T-cell (primary cell): ENCODE measurements around the gene ARHGEF6. TPM values are rescaled to one million over a fixed set of nuclear protein-coding genes. Genes with fewer than 3 reads are reported as not detected.
"Not testable (repeated sequence)": the region's sequence is repeated elsewhere in the genome, so short reads cannot be mapped to it uniquely, and the experiment has no call there.

Experiments
- ATAC-seq, 4 experiments: fragments of 200-7000 bp in 3 of 4; fragments of 150-1000 bp in 1 of 4; cut with Tn5 transposase; replicated peaks in 1 of 4; 1 replicate in 3 of 4; 2 replicates in 1 of 4; pipeline ENCODE4 v1.10.0; 2021; ENCODE audit warnings: moderate library complexity in 3 of 4, mild to moderate bottlenecking in 2 of 4, moderate number of reproducible peaks in 1 of 4
- CTCF ChIA-PET, 2 donors: fragments of 300-600 bp; sonication (Branson Sonifier 250); formaldehyde crosslinking; loops; one replicate each; lab custom pipeline; 2022; ENCODE audit warnings: antibody characterized with exemption in 2 of 2; lab: Charles Lee
- POLR2A ChIA-PET, 2 donors: fragments of 300-600 bp; sonication (Branson Sonifier 250); formaldehyde crosslinking; loops; one replicate each; lab custom pipeline; 2022; ENCODE audit warnings: antibody characterized with exemption in 2 of 2; lab: Charles Lee
- DNase-seq, 35 experiments: peaks; one replicate each; pipeline versions ENCODE4 v3.0.0 to v3.0.0-alpha.2; 2013 to 2023
- H3K27ac ChIP-seq: one replicate; pipeline ENCODE4 v1.5.1; 2013; ENCODE audit warnings: low read length
- H3K27me3 ChIP-seq, 2 experiments: replicated peaks in 1 of 2; 1 replicate in 1 of 2; 2 replicates in 1 of 2; pipeline versions ENCODE4 v1.6.1 to v1.7.0; 2013; ENCODE audit warnings: low read length in 1 of 2, mixed read lengths in 1 of 2; ENCODE audit not compliant: control insufficient read depth in 2 of 2, insufficient read depth in 2 of 2; ENCODE audit errors: extremely low read depth in 1 of 2
- H3K36me3 ChIP-seq, 2 donors: 1 replicate in 1 of 2; 2 replicates in 1 of 2; pipeline versions ENCODE4 v1.6.1 to v1.7.0; 2013; ENCODE audit warnings: low read length in 1 of 2; ENCODE audit not compliant: control insufficient read depth in 2 of 2, insufficient read depth in 1 of 2; ENCODE audit errors: extremely low read depth in 1 of 2
- H3K4me1 ChIP-seq, 2 experiments: 1 replicate in 1 of 2; 2 replicates in 1 of 2; pipeline versions ENCODE4 v1.6.1 to v1.7.0; 2013; ENCODE audit warnings: low read length in 2 of 2, mixed read lengths in 1 of 2; ENCODE audit not compliant: insufficient read depth in 2 of 2, control insufficient read depth in 1 of 2; ENCODE audit errors: extremely low read depth in 1 of 2
- H3K4me3 ChIP-seq, 2 donors: 1 replicate in 1 of 2; 2 replicates in 1 of 2; pipeline versions ENCODE4 v1.5.1 to v1.7.0; 2013; ENCODE audit warnings: mild to moderate bottlenecking in 2 of 2, low read length in 1 of 2, moderate library complexity in 1 of 2; ENCODE audit not compliant: control insufficient read depth in 1 of 2; ENCODE audit errors: extremely low read depth in 1 of 2
- H3K9me3 ChIP-seq: 2 replicates; pipeline ENCODE4 v1.7.0; 2013
- H3K27ac Mint-ChIP-seq, 2 donors: one replicate each; pipeline ENCODE4 v1.8.0; 2020 to 2021; ENCODE audit warnings: mild to moderate bottlenecking in 2 of 2, mixed read lengths in 2 of 2
- H3K27me3 Mint-ChIP-seq, 2 donors: one replicate each; pipeline ENCODE4 v1.8.0; 2021 to 2022; ENCODE audit warnings: mixed read lengths in 2 of 2
- H3K36me3 Mint-ChIP-seq: one replicate; pipeline ENCODE4 v1.8.0; 2021; ENCODE audit warnings: mixed read lengths
- H3K4me1 Mint-ChIP-seq, 3 donors: one replicate each; pipeline ENCODE4 v1.8.0; 2020 to 2022; ENCODE audit warnings: mixed read lengths in 3 of 3, mild to moderate bottlenecking in 1 of 3
- H3K4me3 Mint-ChIP-seq, 3 donors: one replicate each; pipeline ENCODE4 v1.8.0; 2020 to 2022; ENCODE audit warnings: mild to moderate bottlenecking in 3 of 3, mixed read lengths in 3 of 3, moderate library complexity in 3 of 3
- H3K9me3 Mint-ChIP-seq, 3 donors: one replicate each; pipeline ENCODE4 v1.8.0; 2020 to 2022; ENCODE audit warnings: mixed read lengths in 3 of 3
- WGBS: methylation state at CpG from one replicate; pipeline ENCODE4 v1.1.5; 2013; ENCODE audit warnings: missing lambda C conversion rate; ENCODE audit not compliant: insufficient coverage; 5-methylcytosine and 5-hydroxymethylcytosine counted together
- total RNA-seq, 35 experiments: library from RNA in 6 of 35; stranded (reverse) in 6 of 35; fragments of 120-200 nt in 1 of 35; gene quantifications; one replicate each; pipeline versions ENCODE4 v1.2.1 to v1.2.4 and lab custom pipeline; 2013 to 2026

ARHGEF6 gene
- total RNA-seq, 5 donors from 2014 or later (not counting 1 experiment from before 2014, with no cell fraction given), result 63.4 to 79.9 (median 72.9) TPM

DNA sequence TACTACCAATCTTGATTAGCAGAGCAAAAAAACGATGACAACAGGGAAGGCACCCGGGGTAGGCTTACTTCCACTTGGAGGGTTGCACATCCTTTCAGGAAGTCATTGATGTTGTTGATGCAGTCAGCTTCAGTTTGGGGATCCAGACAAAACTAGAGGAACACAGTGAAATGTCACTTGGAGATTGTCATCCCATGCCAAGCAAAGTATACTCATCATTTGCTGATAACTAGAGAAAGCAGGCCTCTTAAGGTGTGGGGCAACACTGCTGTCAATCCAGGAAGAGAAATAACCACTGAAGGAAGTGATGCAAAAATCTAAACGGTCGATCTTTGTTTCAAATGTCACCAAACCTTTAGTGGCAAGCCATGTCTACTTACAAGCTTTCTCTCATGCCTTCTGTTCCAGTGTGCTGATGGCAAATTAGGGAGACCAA is 1.4 kb downstream of the ARHGEF6 start:
- peaks cover 20 to 22% of the 10 kb centered on the region in 2 experiments for H3K4me1 ChIP-seq
- H3K36me3 ChIP-seq, result no peaks in the 10 kb centered on the region
- POLR2A ChIA-PET, result interaction anchor here in 1 of 2 donors (1.3 kb wide), 2 partner anchors 93 to 101 kb away, joined by 3 to 5 read pairs; partner anchors contain the start of gene RBMX
- ATAC-seq, result peak; percentile 64 to 74 (median 71)
- peak overlapping the region; percentile 87 to 93 (median 93) for H3K4me3 Mint-ChIP-seq
- H3K27ac Mint-ChIP-seq, result peak overlapping the region; percentile 90 to 98
- WGBS, result no CpG with 5 or more reads among the region's 4 CpGs
- peaks cover 0 to 10% of the 10 kb centered on the region in 2 donors for H3K27me3 Mint-ChIP-seq
- CTCF ChIA-PET, result interaction anchor here in 1 of 2 donors (0.6 to 1.3 kb wide), 3 partner anchors 26 to 144 kb away, joined by 3 read pairs; no protein-coding TSS in a partner anchor
- H3K27me3 ChIP-seq, result no peaks in the 10 kb centered on the region
- H3K9me3 ChIP-seq, result no peaks in the 10 kb centered on the region
- no peaks in the 10 kb centered on the region for H3K9me3 Mint-ChIP-seq
- DNase-seq, result peak in 5 of 35 experiments; percentile 1 to 58 (median 14)
- peak overlapping the region; percentile 55 to 60 for H3K4me3 ChIP-seq
- peaks cover 10% of the 10 kb centered on the region for H3K36me3 Mint-ChIP-seq
- H3K27ac ChIP-seq, result peak overlapping the region; percentile 83
- H3K4me1 Mint-ChIP-seq, result peaks cover 68 to 80% (median 71%) of the 10 kb centered on the region in 3 donors

DNA sequence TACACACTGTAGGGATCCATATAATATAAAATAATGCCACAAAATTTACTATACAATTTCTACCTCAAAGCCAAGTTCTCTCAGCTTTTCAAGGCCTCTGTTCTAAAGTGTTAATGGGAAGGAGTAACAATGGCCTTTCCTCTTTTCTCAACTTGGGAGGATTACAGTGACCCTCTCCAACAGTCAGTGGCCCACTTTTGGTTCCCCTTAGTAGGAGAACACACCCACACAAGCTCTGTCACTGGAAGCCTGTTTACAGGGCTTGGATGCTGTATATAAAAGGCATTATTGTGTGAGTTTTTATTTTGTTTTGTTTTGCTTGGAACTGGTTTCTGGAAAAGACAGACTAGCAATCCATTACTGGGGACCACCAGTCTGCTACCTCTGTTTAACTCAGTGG is 1.8 kb downstream of the ARHGEF6 start:
- H3K4me3 Mint-ChIP-seq, result peak overlapping the region; percentile 87 to 93 (median 93)
- H3K36me3 Mint-ChIP-seq, result peaks cover 10% of the 10 kb centered on the region
- H3K27ac Mint-ChIP-seq, result peak overlapping the region; percentile 90 to 98
- no peaks in the 10 kb centered on the region for H3K36me3 ChIP-seq
- H3K27me3 Mint-ChIP-seq, result peaks cover 0 to 10% of the 10 kb centered on the region in 2 donors
- peak overlapping the region in 1 of 2 donors; percentile 55 for H3K4me3 ChIP-seq
- H3K4me1 Mint-ChIP-seq, result peaks cover 63 to 76% (median 67%) of the 10 kb centered on the region in 3 donors
- CTCF ChIA-PET, result interaction anchor here (0.5 to 1.3 kb wide), 4 partner anchors 26 to 144 kb away, joined by 3 to 5 read pairs (median 3); no protein-coding TSS in a partner anchor
- H3K27me3 ChIP-seq, result no peaks in the 10 kb centered on the region
- H3K4me1 ChIP-seq, result peaks cover 18 to 21% of the 10 kb centered on the region in 2 experiments
- ATAC-seq, result peak in 1 of 4 experiments; percentile 4
- H3K27ac ChIP-seq, result peak overlapping the region; percentile 83
- DNase-seq, result no peak
- H3K9me3 ChIP-seq, result no peaks in the 10 kb centered on the region
- POLR2A ChIA-PET, result interaction anchor here (0.6 to 1.3 kb wide), 2 partner anchors 23 to 102 kb away, joined by 3 to 5 read pairs; partner anchors contain the start of gene RBMX (in 1 of the 2)
- H3K9me3 Mint-ChIP-seq, result no peaks in the 10 kb centered on the region

DNA sequence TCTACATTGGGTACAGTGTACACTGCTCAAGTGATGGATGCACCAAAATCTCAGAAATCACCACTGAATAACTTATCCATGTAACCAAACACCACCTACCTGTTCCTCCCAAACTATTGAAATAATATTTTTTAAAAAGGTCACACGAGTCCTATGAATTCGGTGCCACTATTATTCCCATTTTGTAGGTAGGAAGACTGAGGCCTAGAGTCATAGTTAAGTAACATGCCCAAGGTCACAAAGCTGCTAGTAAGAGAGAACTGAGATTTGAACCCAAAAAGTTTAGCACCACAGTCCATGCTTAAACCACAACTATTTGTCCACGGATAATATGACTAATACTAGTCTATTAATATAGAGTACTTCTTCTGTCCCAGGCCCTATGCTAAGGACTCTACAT is 2.7 kb downstream of the ARHGEF6 start:
- Histone ChIP-seq H3K27me3 (no peaks in the 10 kb centered on the region), H3K36me3 (no peaks in the 10 kb centered on the region), H3K9me3 (no peaks in the 10 kb centered on the region), H3K27ac (peak overlapping the region; percentile 83), H3K4me3 (no peak overlapping the region), H3K4me1 (peaks cover 17 to 18% of the 10 kb centered on the region in 2 experiments)
- Mint-ChIP-seq H3K36me3 (peaks cover 15% of the 10 kb centered on the region), H3K27ac (peak overlapping the region; percentile 59 to 90), H3K27me3 (peaks cover 0 to 7% of the 10 kb centered on the region in 2 donors), H3K4me1 (peaks cover 62 to 74% (median 64%) of the 10 kb centered on the region in 3 donors), H3K4me3 (peak overlapping the region; percentile 87 to 93 (median 93)), H3K9me3 (no peaks in the 10 kb centered on the region)
- POLR2A ChIA-PET, result interaction anchor here in 1 of 2 donors (0.6 kb wide), 1 partner anchor 22 kb away, joined by 3 read pairs; no protein-coding TSS in a partner anchor
- WGBS, result no CpG with 5 or more reads among the region's 3 CpGs
- ATAC-seq, result no peak
- CTCF ChIA-PET, result interaction anchor here in 1 of 2 donors (0.7 kb wide), 1 partner anchor 11 kb away, joined by 3 read pairs; no protein-coding TSS in a partner anchor
- DNase-seq, result no peak

DNA sequence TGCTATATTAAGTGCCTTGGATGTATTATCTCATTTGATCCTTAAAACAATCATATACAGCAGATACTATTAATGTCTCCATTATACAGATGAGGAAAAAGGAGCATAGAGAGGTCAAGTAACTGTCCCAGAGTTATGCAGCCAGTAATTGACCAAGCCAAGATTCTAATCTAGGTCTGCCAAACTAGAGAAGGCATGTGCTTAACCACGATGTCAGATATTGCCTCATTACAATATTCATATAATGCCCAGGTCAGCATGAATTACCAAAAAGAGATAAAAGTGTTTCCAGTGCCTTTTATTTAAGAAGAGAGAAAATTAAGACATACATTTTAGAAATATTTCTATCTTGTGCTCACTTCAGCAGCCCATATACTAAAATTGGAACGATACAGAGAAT is 7.1 kb downstream of the ARHGEF6 start:
- ChIA-PET POLR2A (no interaction called here), CTCF (no interaction called here)
- Mint-ChIP-seq H3K27me3 (peaks cover 0 to 3% of the 10 kb centered on the region in 2 donors), H3K36me3 (peaks cover 21% of the 10 kb centered on the region), H3K27ac (no peak overlapping the region), H3K4me1 (peaks cover 60 to 73% (median 63%) of the 10 kb centered on the region in 3 donors), H3K4me3 (no peak overlapping the region), H3K9me3 (no peaks in the 10 kb centered on the region)
- no peak for ATAC-seq
- no CpG with 5 or more reads among the region's 2 CpGs for WGBS
- H3K27me3 ChIP-seq, result no peaks in the 10 kb centered on the region
- H3K4me3 ChIP-seq, result no peak overlapping the region
- H3K27ac ChIP-seq, result no peak overlapping the region
- no peaks in the 10 kb centered on the region for H3K9me3 ChIP-seq
- no peak for DNase-seq
- H3K4me1 ChIP-seq, result peaks cover 14 to 17% of the 10 kb centered on the region in 2 experiments
- no peaks in the 10 kb centered on the region for H3K36me3 ChIP-seq

DNA sequence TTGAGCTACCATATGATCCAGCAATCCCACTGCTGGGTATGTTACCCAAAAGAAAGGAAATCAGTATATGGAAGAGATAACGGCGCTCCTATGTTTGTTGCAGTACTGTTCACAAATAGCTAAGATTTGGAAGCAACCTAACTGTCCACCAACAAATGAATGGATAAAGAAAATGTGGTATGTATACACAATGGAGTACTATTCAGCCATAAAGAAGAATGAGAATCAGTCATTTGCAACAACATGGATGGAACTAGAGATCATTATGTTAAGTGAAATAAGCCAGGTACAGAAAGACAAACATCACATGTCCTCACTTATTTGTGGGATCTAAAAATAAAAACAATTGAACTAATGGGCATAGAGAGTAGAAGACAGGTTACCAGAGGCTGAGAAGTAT is 8.9 kb downstream of the ARHGEF6 start:
- CTCF ChIA-PET, H3K9me3 ChIP-seq, H3K27me3 ChIP-seq, POLR2A ChIA-PET, H3K4me3 ChIP-seq, H3K27ac Mint-ChIP-seq, H3K9me3 Mint-ChIP-seq, DNase-seq, H3K36me3 ChIP-seq, H3K27me3 Mint-ChIP-seq, H3K27ac ChIP-seq, H3K4me3 Mint-ChIP-seq, ATAC-seq: not testable (repeated sequence)
- Mint-ChIP-seq H3K4me1 (peaks cover 59 to 66% (median 63%) of the 10 kb centered on the region in 3 donors), H3K36me3 (peaks cover 15% of the 10 kb centered on the region)
- H3K4me1 ChIP-seq, result peaks cover 7 to 21% of the 10 kb centered on the region in 2 experiments
- WGBS, result no CpG with 5 or more reads among the region's 2 CpGs

DNA sequence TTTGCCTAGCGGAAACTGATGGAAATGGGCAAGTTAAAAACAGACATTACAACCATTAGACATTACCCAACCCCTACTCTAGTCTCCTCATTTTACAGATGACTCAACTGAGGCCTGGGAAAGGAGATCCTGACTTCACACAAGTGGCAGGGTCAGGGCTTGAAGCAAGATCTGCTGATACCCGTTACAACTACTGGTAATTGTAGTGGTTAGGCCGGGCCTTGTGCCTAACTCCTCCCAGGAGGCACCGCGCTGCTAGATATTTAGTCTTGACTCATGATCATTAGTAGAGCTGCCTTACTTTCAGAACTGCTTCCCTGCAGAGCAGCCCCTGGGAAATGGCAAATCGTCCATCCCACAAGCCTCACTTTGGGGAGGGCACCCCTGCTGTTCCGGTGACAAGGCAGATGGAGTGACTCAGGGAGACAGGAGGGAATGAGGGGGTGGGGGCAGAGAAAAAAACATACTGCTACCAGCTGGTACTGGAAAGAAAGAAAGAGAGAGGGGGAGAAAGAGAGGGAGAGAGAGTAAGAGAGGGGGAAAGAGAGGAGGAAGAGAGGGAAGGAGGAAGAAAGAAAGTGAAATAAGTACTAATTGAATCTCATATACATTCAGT is 12.2 kb downstream of the ARHGEF6 start:
- H3K4me3 ChIP-seq, result peak overlapping the region in 1 of 2 donors; percentile 6
- H3K9me3 ChIP-seq, result no peaks in the 10 kb centered on the region
- H3K27ac Mint-ChIP-seq, result peak overlapping the region; percentile 91 to 93
- ChIA-PET CTCF (no interaction called here), POLR2A (no interaction called here)
- H3K27me3 Mint-ChIP-seq, result peaks cover 0 to 3% of the 10 kb centered on the region in 2 donors
- ATAC-seq, result peak; percentile 23 to 48 (median 28)
- DNase-seq, result peak in 10 of 35 experiments; percentile 5 to 43 (median 18)
- peaks cover 24 to 37% of the 10 kb centered on the region in 2 experiments for H3K4me1 ChIP-seq
- peak overlapping the region; percentile 74 to 79 (median 78) for H3K4me3 Mint-ChIP-seq
- H3K27ac ChIP-seq, result peak overlapping the region; percentile 62
- peaks cover 13% of the 10 kb centered on the region for H3K36me3 Mint-ChIP-seq
- H3K27me3 ChIP-seq, result no peaks in the 10 kb centered on the region
- peaks cover 0 to 3% of the 10 kb centered on the region in 2 donors for H3K36me3 ChIP-seq
- no peaks in the 10 kb centered on the region for H3K9me3 Mint-ChIP-seq
- peaks cover 59 to 70% (median 66%) of the 10 kb centered on the region in 3 donors for H3K4me1 Mint-ChIP-seq
- 20% methylated on average over 1 of the region's 7 CpGs for WGBS
